Heart left ventricle (tissue), 16 donors: Measurements from ENCODE around the gene MCCC2. TPM values are rescaled to one million over a fixed set of nuclear protein-coding genes. Genes with fewer than 3 reads are reported as not detected.

Experiments used
- ATAC-seq, 4 donors: fragments of 200-7000 bp; cut with Tn5 transposase; one replicate each; pipeline ENCODE4 v1.9.1; 2020 to 2022; ENCODE audit warnings: moderate library complexity in 4 of 4, mild to moderate bottlenecking in 3 of 4, moderate number of reproducible peaks in 1 of 4
- DNase-seq, 5 donors: peaks; one replicate each; pipeline ENCODE4 v3.0.0-alpha.2; 2020
- H3K27ac ChIP-seq, 12 donors: fragments of 200-600 bp; sonication (generic) in 4 of 12; one replicate each; pipeline versions ENCODE4 v1.5.0 to v1.8.0; 2016 to 2022; ENCODE audit warnings: mild to moderate bottlenecking in 2 of 12
- H3K27me3 ChIP-seq, 9 donors: fragments of 200-600 bp; sonication (generic) in 2 of 9; one replicate each; pipeline versions ENCODE4 v1.5.1 to v1.8.0; 2016 to 2022; ENCODE audit warnings: mild to moderate bottlenecking in 3 of 9
- H3K36me3 ChIP-seq, 9 donors: fragments of 200-600 bp; sonication (generic) in 2 of 9; one replicate each; pipeline versions ENCODE4 v1.5.0 to v1.8.0; 2018 to 2022; ENCODE audit warnings: mild to moderate bottlenecking in 2 of 9
- H3K4me1 ChIP-seq, 12 donors: fragments of 200-600 bp; sonication (generic) in 4 of 12; one replicate each; pipeline versions ENCODE4 v1.5.0 to v1.8.0; 2016 to 2022; ENCODE audit warnings: mild to moderate bottlenecking in 3 of 12
- H3K4me3 ChIP-seq, 12 donors: fragments of 200-600 bp; sonication (generic) in 4 of 12; one replicate each; pipeline versions ENCODE4 v1.5.0 to v1.8.0; 2017 to 2022; ENCODE audit warnings: mild to moderate bottlenecking in 9 of 12, moderate library complexity in 4 of 12
- H3K9me3 ChIP-seq, 12 donors: fragments of 200-600 bp; sonication (generic) in 4 of 12; one replicate each; pipeline versions ENCODE4 v1.5.0 to v1.8.0; 2016 to 2022; ENCODE audit warnings: mild to moderate bottlenecking in 1 of 12
- POLR2A ChIP-seq, 2 donors: fragments of 450-650 bp; IDR thresholded peaks; one replicate each; pipeline ENCODE4 v1.6.1; 2017; ENCODE audit warnings: antibody characterized with exemption in 2 of 2, mild to moderate bottlenecking in 2 of 2, moderate library complexity in 2 of 2
- WGBS, 4 donors: extraction: QIAGEN DNeasy Blood & Tissue Kit in 2 of 4; methylation state at CpG; one replicate each; pipeline versions ENCODE4 v1.1.5 to v1.1.7; 2013 to 2018; 5-methylcytosine and 5-hydroxymethylcytosine counted together
- intact Hi-C, 10 donors: fragments of 100-400 bp; cut with DNase I; formaldehyde crosslinking; loops; one replicate each; pipeline versions ENCODE4 v1.11.1 to v1.14.2; 2022
- polyA plus RNA-seq, 2 donors: library from polyadenylated mRNA; stranded (reverse); fragments of 200-250 nt; gene quantifications; one replicate each; pipeline ENCODE4 v1.2.3, GENCODE V29; 2013
- total RNA-seq, 9 donors: library from RNA; depleted of rRNA in 2 of 9; stranded (reverse); fragments of >200 nt in 2 of 9; fragmentation: NEBNext Ultra II Directional in 3 of 9; extraction: Animal tissue kit (Norgen Biotek cat#: 25700) in 3 of 9; gene quantifications; one replicate each; pipeline versions ENCODE4 v1.1.0 to v1.2.4, GENCODE V29; 2016 to 2023
- TF ChIP-seq, protein P1 (sequence below), 12 donors: fragments of 200-600 bp; sonication (generic) in 4 of 12; IDR thresholded peaks; one replicate each; pipeline versions ENCODE4 v1.5.0 to v1.8.0; 2018 to 2022; ENCODE audit warnings: antibody characterized with exemption in 12 of 12, mild to moderate bottlenecking in 5 of 12
- donor health status: ischemic (EF 13 %, LVEDD 7.1; RV severe dilation, severe dysfunction).
- donor health status: healthy with polysubstance abuse.
- donor health status: DM: no; HTN: yes; CAD: no.
- donor health status: DM: no; HTN: no; CAD: no.
- donor health status: ischemic (EF 25% LVEDD 6.9; RV normal size, moderate dysfunction).
- donor health status: ischemic (EF 25% LVEDD 5.7; RV mildly dilated, moderate dysfunction).
- donor health status: healthy.
- donor health status: DM: yes; HTN: yes; CAD: no.
- donor health status: ischemic (EF 35%, LVEDD 5.7; RV mildly dilated, moderate dysfunction).
- donor health status: nonischemic (EF 11% LVEDD 7.7; RV severe dilation, severe dysfunction).
- donor health status: DM: yes; HTN: yes; CAD: no.
- donor health status: PGD.
- donor health status: ischemic (EF 29% LVEDD 5.4; RV normal size, mild dysfunction).
- donor health status: nonischemic (EF 23%, LVEDD 6.1; RV moderate dilation, normal function).

MCCC2 gene
- total and polyA plus RNA-seq, 11 donors: 74.3 to 153 (median 97.5) TPM

DNA sequence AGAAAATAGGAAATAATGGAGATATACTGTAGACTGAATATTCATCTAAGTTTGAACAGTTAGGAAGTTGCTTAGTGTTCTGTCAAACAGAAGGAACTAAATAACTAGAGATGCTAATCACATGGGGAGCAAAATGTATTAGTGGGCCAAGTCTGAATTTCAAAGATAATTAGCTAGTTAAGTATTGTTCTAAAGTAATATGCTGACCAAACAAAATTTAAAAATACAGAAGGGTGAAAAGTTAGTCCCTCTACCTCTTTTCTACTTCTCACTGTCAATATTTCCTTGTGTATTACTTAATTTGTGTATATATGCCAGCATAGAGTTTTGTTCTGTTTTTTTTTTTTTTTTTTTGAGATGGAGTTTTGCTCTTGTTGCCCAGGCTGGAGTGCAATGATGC is 4.0 kb downstream of the MCCC2 start:
- ATAC-seq (no peak), DNase-seq (no peak)
- Histone ChIP-seq H3K4me3 (no peak overlapping the region), H3K4me1 (peaks cover 0 to 39% (median 22%) of the 10 kb centered on the region in 12 donors), H3K27me3 (no peaks in the 10 kb centered on the region), H3K9me3 (no peaks in the 10 kb centered on the region), H3K36me3 (peaks cover 0 to 29% (median 9%) of the 10 kb centered on the region in 9 donors), H3K27ac (no peak overlapping the region)
- intact Hi-C loops: no loop called here
- TF ChIP-seq, protein P1, sequence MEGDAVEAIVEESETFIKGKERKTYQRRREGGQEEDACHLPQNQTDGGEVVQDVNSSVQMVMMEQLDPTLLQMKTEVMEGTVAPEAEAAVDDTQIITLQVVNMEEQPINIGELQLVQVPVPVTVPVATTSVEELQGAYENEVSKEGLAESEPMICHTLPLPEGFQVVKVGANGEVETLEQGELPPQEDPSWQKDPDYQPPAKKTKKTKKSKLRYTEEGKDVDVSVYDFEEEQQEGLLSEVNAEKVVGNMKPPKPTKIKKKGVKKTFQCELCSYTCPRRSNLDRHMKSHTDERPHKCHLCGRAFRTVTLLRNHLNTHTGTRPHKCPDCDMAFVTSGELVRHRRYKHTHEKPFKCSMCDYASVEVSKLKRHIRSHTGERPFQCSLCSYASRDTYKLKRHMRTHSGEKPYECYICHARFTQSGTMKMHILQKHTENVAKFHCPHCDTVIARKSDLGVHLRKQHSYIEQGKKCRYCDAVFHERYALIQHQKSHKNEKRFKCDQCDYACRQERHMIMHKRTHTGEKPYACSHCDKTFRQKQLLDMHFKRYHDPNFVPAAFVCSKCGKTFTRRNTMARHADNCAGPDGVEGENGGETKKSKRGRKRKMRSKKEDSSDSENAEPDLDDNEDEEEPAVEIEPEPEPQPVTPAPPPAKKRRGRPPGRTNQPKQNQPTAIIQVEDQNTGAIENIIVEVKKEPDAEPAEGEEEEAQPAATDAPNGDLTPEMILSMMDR (IDR thresholded peaks at IDR 0.05): no peak
- no peak for TF ChIP-seq POLR2A (IDR thresholded peaks at IDR 0.05)

DNA sequence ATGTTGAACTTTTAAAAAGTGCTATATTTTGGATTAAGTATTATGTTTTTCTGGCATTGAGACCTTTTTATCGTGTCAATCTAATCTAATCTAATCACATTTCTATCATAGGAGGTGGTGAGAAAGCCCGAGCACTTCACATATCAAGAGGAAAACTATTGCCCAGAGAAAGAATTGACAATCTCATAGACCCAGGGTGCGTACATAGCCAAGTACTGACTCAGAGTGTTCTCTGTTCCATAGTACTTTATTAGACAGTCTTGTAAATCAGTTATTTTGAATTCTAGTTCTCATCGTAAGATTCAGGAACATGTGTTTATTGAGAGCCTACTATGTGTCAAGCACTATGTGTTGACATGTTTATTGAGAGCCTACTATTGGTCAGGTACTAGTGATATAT is 9.0 kb downstream of the MCCC2 start:
- Histone ChIP-seq H3K27me3 (no peaks in the 10 kb centered on the region), H3K4me1 (peaks cover 0 to 12% (median 5%) of the 10 kb centered on the region in 12 donors), H3K36me3 (peaks cover 3 to 76% (median 60%) of the 10 kb centered on the region in 9 donors), H3K9me3 (no peaks in the 10 kb centered on the region), H3K4me3 (no peak overlapping the region), H3K27ac (no peak overlapping the region)
- intact Hi-C loops: no loop called here
- ATAC-seq (no peak), DNase-seq (no peak)
- TF ChIP-seq POLR2A (IDR thresholded peaks at IDR 0.05): no peak
- TF ChIP-seq, protein P1 (IDR thresholded peaks at IDR 0.05): no peak
- WGBS, 4 donors: 91 to 95% (median 92%) methylated on average over 4 of the region's 4 CpGs

DNA sequence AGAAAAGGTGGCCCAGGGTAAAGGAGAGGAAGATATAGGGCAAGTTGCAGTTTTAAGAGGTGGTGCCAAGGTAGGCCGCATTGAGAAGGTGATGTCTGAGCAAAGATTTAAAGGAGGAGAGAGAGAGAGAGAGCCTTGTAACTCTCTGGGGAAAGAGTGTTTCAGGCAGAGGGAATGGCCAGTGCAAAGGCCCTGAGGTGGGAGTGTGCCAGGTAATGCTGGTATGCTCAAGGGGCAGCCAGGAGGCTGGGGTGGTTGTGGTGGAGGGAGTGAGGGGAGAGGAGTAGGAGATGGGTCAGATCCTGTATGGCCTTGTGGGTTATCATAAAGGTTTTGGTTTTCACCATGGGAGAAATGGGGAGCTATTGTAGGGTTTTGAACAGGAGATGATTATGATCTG is 9.9 kb downstream of the MCCC2 start:
- no peak for ATAC-seq

DNA sequence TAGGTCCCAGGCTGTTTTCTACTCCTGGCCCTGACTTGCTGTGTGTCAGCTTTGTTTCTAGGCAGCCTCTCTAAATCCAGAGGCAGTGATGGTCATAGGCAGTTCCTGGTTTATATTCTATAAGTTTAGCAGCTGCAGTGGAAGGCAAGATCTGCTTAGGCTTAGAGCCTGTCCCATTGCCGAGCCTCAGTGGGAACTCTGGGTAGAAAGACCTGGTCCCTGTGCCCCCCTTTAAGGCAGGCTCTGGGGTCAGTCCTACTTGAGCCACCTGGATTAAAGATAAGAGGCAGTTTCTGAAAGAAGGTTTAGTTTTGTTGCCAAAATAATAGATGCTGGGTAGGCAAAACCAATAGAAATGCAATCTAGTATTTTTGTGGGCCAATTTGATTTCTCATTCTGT is 13.6 kb downstream of the MCCC2 start:
- DNase-seq: no peak
- H3K36me3 ChIP-seq: peaks cover 3 to 86% (median 76%) of the 10 kb centered on the region in 9 donors
- peak; percentile 25 to 53 (median 46) for ATAC-seq
- peaks cover 0 to 17% (median 5%) of the 10 kb centered on the region in 12 donors for H3K4me1 ChIP-seq
- intact Hi-C loops: no loop called here
- no peak overlapping the region for H3K4me3 ChIP-seq
- no peaks in the 10 kb centered on the region for H3K27me3 ChIP-seq
- H3K9me3 ChIP-seq: no peaks in the 10 kb centered on the region
- 76 to 100% (median 86%) methylated on average over 1 of the region's 1 CpG for WGBS, 4 donors
- H3K27ac ChIP-seq: peak overlapping the region; percentile 40 to 90 (median 72)
- TF ChIP-seq, protein P1 (IDR thresholded peaks at IDR 0.05): no peak
- no peak for TF ChIP-seq POLR2A (IDR thresholded peaks at IDR 0.05)

More for the DNA sequence above, 9.9 kb downstream of the MCCC2 start:
- intact Hi-C loops: no loop called here
- H3K27ac ChIP-seq: no peak overlapping the region
- TF ChIP-seq POLR2A (IDR thresholded peaks at IDR 0.05): no peak
- TF ChIP-seq, protein P1 (IDR thresholded peaks at IDR 0.05): no peak
- no peak overlapping the region for H3K4me3 ChIP-seq
- H3K36me3 ChIP-seq: peaks cover 3 to 84% (median 67%) of the 10 kb centered on the region in 9 donors
- 96 to 98% (median 97%) methylated on average over 1 of the region's 1 CpG for WGBS, 4 donors
- no peaks in the 10 kb centered on the region for H3K27me3 ChIP-seq
- H3K9me3 ChIP-seq: no peaks in the 10 kb centered on the region
- H3K4me1 ChIP-seq: peaks cover 0 to 17% (median 5%) of the 10 kb centered on the region in 12 donors
- no peak for DNase-seq
